GM19372 (cell line): ENCODE results near the gene ZNF609.

Experiments
- ATAC-seq: cut with Tn5 transposase; IDR thresholded peaks from one replicate; pipeline ENCODE4 v1.9.1; 2021; ENCODE audit warnings: mild to moderate bottlenecking, low read depth, moderate library complexity; ENCODE audit not compliant: unreplicated experiment

Gene ZNF609

GRCh38 chr15:64706011-64706911 lies 245.9 kb downstream of the ZNF609 start:
- no peak for ATAC-seq

- ATAC-seq = no peak
Observed at GRCh38 chr15:64710676-64711428, 250.5 kb downstream of the ZNF609 start.

GRCh38 chr15:64712353-64712752 lies 252.0 kb downstream of the ZNF609 start:
- ATAC-seq = no peak

GRCh38 chr15:64713592-64713991 lies 253.2 kb downstream of the ZNF609 start:
- no peak for ATAC-seq

GRCh38 chr15:64716452-64716851 lies 256.1 kb downstream of the ZNF609 start:
- ATAC-seq = no peak

GRCh38 chr15:64717130-64717529 lies 256.8 kb downstream of the ZNF609 start:
- no peak for ATAC-seq

- no peak for ATAC-seq
Observed at GRCh38 chr15:64717735-64718495, 257.5 kb downstream of the ZNF609 start.

- no peak for ATAC-seq
Observed at GRCh38 chr15:64720188-64720587, 259.8 kb downstream of the ZNF609 start.

- no peak for ATAC-seq
Observed at GRCh38 chr15:64730151-64730550, 269.8 kb downstream of the ZNF609 start.

GRCh38 chr15:64731012-64731804 lies 270.8 kb downstream of the ZNF609 start:
- ATAC-seq = no peak

GRCh38 chr15:64731805-64732151 lies 271.4 kb downstream of the ZNF609 start:
- no peak for ATAC-seq

- ATAC-seq = no peak
Observed at GRCh38 chr15:64732156-64732860, 271.9 kb downstream of the ZNF609 start.
